ENCODE results near the gene CLDN5. TPM values are rescaled to one million over a fixed set of nuclear protein-coding genes. Genes with fewer than 3 reads are reported as not detected.

Gene CLDN5, protein sequence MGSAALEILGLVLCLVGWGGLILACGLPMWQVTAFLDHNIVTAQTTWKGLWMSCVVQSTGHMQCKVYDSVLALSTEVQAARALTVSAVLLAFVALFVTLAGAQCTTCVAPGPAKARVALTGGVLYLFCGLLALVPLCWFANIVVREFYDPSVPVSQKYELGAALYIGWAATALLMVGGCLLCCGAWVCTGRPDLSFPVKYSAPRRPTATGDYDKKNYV
- 10 to 100 TPM; 24.7 to 68.9 (median 44.7) TPM for polyA plus RNA-seq (ENCODE audit: insufficient read length in 10 of 10)
- long read RNA-seq, donor 1, transcript CLDN5-203 (2 exons, 1,760 nt) = minor isoform, 5 of 111 reads
- long read RNA-seq, donor 1, transcript CLDN5-201 (1 exons, 2,357 nt) = major isoform, 105 of 111 reads
- long read RNA-seq, donor 1, partial matches to known transcripts = 0 of 111 reads
- long read RNA-seq, donor 1, other reads (novel, unspliced or antisense) = 0 of 111 reads
- long read RNA-seq, donor 2, transcript CLDN5-201 (1 exons, 2,357 nt) = major isoform, 80 of 82 reads
- long read RNA-seq, donor 2, partial matches to known transcripts = 0 of 82 reads
- long read RNA-seq, donor 2, other reads (novel, unspliced or antisense) = 0 of 82 reads
- long read RNA-seq, donor 3, partial matches to known transcripts = 0 of 1 reads
- long read RNA-seq, donor 3, other reads (novel, unspliced or antisense) = 0 of 1 reads
- long read RNA-seq, donor 4, transcript CLDN5-201 (1 exons, 2,357 nt) = major isoform, 67 of 67 reads
- long read RNA-seq, donor 4, partial matches to known transcripts = 0 of 67 reads
- long read RNA-seq, donor 4, other reads (novel, unspliced or antisense) = 0 of 67 reads
- long read RNA-seq, donor 5, transcript CLDN5-201 (1 exons, 2,357 nt) = major isoform, 154 of 156 reads
- long read RNA-seq, donor 5, partial matches to known transcripts = 0 of 156 reads
- long read RNA-seq, donor 5, other reads (novel, unspliced or antisense) = 0 of 156 reads
- long read RNA-seq, donor 6, transcript CLDN5-201 (1 exons, 2,357 nt) = major isoform, 121 of 124 reads
- long read RNA-seq, donor 6, partial matches to known transcripts = 0 of 124 reads
- long read RNA-seq, donor 6, other reads (novel, unspliced or antisense) = 0 of 124 reads
- long read RNA-seq, donor 7, transcript CLDN5-201 (1 exons, 2,357 nt) = major isoform, 126 of 128 reads
- long read RNA-seq, donor 7, partial matches to known transcripts = 0 of 128 reads
- long read RNA-seq, donor 7, other reads (novel, unspliced or antisense) = 0 of 128 reads
- long read RNA-seq, donor 8, transcript CLDN5-201 (1 exons, 2,357 nt) = major isoform, 49 of 49 reads
- long read RNA-seq, donor 8, partial matches to known transcripts = 0 of 49 reads
- long read RNA-seq, donor 8, other reads (novel, unspliced or antisense) = 0 of 49 reads
- long read RNA-seq, donor 9, transcript CLDN5-201 (1 exons, 2,357 nt) = major isoform, 16 of 16 reads
- long read RNA-seq, donor 9, partial matches to known transcripts = 0 of 16 reads
- long read RNA-seq, donor 9, other reads (novel, unspliced or antisense) = 0 of 16 reads

DNA sequence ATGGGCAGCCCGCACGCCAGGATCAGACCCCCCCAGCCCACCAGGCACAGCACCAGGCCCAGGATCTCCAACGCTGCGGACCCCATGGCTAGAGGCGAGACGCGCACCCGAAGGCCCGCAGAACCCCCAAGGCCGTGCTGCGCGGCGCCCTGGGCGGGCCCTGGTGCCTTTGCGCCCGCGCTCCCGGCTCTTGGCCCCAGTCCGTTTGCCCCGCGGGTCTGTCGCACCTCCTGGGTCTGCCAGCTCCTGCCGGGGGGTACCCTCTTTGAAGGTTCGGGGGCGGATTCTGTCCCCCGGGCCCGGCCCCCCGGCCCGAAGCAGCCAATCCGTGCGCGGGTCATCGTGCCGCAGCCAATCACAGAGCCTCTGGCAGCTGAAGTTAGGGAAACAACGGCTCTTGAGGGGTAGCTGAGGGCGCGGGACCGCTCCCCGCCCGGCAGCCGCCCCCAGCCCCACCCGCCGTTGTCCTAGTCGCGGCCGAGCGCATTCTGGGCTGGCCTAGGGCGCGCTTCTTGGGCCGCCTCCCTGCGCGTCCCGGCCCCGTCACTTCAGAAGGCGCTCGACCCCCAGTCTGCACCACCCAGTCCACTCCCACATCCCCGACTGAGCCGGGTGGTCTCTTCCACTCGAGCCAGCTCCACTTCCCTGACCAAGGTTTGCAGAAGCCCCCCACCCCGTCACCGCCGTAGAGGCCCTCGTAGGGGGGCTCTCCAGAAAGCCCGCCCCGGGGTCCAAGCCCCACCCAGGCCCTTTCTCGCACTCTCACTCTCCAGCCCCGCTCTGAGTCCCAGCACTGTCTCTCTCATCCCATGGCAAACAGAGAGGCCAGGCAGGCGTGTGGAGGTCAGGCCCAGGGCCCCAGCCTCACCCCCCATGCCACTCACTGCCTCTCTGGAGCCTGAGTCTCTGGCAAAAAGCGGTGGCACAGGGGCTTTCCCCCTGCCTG is at the start of gene CLDN5:
Gene CLDN5, minus strand, starts transcription at position 241 of the 946 bp plus-strand sequence. Its CDS starts 155 bp downstream, at position 86.
- DNase-seq = peak in 2 of 3 donors; percentile 42 to 72

DNA sequence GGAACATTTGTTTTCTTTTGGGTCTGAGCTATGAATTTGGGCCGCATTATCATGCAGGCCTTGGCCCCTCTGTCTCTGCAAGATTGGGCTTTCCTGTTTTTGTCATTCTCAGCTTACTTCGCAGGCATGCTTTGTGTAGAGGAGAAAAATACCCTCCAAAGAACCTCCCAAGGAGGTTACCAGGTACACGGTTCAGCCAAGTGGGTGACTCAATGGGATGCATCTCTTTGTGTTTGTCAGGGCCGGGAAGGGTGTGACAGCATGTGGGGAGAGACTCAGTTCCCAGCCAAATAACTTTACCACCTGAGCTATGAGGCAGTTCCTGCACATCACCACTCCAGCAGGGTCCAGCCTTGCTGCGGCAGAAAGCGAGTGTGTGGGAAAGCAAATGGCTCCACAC is 47.8 kb upstream of the CLDN5 start:
- DNase-seq = no peak

DNA sequence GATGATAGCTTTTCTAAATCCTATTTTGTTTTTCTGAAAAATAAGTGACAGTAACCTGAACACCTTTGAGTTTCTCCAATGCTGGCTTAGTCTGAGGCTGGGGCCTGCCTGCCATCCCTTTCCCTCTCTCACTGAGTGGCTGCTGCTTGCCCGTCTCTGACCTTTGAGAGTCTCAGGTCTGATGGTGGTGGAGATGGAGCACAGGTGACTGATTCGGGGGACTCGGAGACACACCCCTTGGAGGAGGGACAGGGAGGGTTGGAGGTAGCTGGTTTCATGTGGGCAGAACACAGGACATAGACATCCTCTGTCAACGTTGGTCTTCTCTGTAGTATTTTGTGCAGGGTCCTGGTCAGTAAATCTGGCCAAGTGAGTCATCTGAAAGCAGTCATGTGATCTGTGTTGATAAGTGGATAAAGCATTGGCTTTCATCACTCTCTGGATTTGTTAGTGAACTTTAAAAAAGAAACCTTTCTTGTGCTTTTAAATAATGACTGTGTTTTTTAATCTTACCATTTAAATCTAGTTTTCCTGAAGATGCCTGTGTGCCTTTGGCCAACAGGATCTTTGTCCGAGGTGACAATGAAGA is 47.1 kb upstream of the CLDN5 start:
- no peak for DNase-seq

DNA sequence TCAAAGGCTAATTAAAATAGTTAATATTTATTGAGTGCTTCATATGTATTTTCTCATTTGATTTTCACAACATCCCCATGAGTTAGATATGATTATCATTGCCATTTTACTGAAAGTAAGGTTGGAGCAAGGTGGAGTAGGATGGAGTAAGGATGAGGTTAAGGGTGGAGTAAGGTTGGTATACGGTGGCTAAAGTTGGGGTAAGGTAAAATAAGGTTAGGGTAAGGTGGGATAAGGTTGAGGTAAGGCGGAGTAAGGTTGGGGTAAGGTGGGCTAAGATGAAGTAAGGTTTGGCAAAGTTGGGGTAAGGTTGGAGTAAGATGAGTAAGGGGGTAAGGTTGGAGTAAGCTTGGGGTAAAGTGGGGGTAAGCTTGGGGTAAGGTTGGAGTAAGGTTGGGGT is 45.8 kb upstream of the CLDN5 start:
- DNase-seq = no peak

DNA sequence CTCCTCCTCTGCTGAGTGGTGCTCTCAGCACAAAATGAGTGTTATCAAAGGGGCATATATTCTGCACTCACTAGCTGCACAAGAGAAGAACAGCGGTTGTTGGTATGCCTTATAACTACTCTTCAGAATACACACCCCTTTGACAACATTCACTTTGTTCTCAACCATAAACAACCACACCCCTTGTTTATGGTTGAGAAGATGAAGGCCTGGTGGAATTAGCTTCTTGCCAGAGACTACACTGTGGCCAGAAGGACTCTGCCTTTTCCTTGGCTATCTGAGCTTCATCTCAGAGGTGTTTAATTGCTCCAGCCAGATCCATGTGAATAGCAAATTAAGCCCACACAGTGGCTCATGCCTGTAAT is 45.0 kb upstream of the CLDN5 start:
- DNase-seq = no peak

DNA sequence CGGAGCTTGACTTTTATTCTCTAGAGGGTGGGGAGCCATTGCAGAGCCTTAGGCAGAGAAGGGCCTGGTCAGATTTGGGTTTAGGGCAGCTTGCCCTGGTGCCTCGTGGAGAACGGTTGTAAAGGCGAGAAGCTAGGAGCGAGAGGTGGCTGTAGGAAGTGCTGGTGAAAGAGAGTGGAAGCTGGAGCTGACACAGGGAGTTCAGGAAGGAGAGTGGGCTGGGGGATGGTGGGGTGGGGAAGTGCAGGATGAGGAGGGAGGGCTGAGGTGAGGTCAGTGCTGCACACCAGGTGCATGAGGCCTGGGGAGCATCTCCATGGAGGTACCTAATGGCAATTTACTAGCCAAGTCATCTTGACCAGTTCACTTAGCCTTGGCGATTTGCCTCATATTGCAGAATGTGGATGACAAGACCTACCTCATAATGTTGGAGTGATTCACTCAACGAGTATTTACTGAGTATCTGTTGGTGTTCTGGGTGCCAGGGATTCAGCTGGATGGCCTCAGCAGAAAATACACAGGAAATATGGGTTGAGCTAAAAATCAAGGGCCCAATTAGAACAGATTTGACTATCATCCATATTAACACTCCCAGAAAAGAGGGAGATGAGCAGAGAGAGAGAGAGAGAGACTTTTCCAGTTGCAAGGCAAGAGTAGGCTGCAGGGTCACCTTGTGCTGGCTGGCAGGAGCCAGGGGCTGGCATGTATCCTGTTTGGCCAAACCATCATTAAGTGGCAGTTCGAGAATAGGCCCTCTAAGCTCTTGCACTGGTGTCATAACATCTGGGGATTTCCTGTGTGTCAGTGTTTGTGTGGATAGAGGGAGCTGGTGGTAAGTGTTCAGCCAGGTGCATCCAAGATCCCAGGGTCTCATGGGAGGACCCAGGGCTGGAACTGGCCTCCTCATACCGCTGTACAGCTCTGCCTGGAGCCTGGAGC is 44.4 kb upstream of the CLDN5 start:
- peak in 1 of 3 donors; percentile 33 for DNase-seq

DNA sequence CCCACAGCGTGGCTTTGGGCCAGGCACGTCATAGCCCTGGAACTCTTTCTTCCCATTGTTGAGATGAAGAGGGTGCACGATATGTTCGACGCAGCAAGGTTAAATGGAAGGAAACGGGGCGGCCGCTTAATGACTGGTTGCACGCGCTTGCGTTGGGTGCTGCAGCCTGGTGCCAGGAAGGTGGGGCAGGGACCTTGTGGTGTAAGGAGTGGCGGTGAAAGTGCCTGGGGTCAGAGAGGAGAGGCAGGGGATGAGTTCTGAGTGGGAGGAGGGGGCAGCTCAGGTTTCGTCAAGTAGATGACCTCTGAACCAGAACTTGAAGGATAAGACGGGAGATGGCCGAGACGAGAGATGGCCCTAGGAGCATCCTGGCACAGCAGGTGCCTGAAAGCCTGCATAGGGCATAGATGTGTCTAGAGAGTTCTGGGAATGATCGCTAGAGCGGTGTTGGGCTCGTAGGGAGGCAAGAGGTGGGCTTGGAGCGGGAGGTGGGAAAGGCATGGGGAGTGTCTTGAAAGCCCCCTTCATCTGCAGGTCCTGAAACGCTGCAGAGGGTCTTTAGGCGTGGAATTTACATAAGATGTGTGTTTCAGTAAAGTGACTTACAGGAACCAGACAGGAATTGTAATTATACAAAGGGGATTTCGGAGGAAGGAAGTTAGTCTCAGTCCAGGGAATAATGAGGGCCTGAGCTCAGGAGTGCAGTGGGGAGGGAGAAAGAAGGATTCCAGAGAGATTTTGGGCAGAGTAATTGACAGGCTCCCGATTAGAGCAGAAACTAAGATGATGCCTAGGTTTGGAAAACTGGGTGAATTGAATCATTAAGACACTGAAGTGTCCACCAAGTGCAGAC is 43.2 kb upstream of the CLDN5 start:
- no peak for DNase-seq

DNA sequence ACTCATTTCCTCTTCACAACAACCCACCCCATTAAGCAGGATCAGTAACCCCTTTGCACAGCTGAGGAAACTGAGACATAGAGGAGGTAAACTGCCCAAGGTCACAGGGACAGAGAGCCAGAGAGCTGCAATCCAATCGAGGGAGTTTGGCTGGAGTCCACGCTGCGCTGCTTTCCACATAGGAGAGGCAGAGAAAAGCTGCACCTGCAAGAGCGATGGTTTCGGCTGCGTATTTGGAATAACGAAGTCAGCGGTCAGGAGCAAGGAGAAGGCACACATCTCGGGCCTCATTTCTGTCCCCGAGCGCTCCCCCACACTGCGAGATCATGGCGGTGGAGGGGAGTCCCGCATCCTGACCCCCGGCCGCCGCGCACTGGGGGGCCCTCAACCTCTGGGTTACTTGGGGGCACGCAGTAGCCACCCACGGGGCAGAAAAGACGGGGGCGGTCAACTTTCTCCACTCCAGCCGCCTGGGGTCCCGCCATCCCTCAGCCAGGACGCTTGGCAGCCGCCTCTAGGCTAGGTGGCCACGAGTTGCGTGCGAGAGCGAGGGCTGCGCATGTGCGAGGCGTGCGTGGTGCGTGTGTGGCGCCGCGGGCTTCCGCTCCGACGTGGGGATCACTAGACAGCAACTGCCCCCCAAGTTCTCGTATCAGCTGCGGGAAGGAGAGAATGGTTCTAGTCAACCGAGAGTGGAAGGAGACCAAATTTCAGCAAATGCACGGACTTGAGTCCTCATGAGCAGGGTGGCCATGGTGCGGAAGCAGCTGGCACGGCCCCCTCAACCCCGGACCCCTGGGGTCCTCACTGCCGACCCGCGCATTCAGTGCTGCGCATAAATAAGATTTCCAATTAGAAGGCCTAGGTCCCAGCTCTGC is 42.3 kb upstream of the CLDN5 start:
- DNase-seq = no peak

DNA sequence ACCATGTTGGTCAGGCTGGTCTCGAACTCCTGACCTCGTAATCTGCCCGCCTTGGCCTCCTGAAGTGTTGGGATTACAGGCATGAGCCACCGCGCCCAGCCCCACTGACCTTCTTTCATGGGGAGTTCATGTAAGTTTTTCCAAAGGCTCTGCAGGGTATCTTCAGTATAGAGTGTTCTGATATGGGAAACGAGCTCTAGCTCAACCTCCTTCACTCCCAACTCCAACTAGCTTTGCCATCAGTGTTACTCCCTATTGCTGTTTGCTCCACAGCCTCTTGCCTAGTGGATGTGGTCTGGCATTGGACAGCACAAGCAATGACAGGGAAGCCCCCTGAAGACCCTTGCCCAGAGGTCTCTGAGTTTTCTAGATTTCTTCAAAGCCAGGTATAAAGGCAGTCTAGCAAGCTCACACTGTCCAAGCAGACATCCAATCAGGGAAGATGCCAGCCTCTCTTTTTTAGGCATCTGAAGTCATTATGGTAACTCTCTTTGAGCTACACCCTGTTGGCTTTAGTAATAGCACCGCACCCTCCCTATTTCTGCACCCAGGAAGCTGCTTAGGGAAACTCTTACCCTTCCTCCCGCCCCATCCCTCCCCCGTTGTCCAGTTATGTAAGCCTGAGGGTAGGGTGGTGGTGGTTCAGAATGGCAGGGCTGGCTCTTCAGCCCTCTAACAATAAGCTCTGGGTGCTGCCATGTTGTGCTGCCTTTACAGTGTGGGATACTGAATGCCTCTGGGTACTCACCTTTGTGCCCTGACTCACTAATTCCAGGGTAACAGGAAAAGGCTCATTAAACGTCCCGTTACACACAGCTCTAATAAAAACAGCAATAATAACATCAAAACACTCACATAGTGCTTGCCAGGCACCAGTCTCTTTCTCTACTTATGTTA is 41.4 kb upstream of the CLDN5 start:
- no peak for DNase-seq

DNA sequence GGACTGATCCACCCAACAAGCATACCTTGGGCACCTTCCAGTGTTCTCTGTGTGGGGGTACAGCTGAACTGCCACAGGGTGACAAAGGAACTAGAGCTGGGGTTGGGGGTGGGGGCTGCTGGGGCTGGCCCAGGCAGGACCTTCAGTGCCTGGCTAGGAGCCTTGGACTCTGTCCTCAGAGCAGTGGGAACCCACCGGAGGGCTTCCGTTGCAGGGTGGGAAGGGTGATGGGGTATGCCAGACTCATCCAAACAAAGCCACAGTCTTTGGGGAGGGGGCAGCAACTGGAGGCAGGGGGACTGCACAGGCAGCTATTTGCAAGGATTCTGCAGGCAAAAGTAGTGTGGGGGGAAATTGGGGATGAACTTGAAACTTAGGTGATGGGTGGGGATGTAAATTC is 35.7 kb upstream of the CLDN5 start:
- DNase-seq = no peak

DNA sequence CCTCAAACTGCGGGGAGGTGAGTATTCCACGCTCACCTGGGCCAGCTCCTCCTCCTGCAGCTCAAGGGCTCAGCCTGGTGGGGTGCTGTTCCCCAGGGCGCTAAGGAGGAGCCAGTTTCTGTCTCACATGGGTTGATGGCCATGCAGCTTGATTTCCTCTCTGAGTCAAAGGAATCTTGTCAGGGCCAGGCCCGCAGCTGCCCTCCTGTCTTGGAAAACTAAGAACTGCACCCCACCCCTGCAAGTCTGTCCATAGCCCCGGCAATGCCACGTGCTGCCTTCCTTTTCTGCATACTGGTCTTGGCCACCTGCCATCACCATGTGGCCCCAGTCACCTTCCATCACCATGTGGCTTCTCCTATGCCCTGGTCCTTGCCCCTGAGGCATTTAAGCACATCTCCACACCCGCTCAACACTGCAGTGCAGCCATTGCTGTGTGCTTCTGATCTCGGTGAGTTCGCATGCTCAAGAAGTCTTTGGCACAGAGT is 35.2 kb upstream of the CLDN5 start:
- no peak for DNase-seq

DNA sequence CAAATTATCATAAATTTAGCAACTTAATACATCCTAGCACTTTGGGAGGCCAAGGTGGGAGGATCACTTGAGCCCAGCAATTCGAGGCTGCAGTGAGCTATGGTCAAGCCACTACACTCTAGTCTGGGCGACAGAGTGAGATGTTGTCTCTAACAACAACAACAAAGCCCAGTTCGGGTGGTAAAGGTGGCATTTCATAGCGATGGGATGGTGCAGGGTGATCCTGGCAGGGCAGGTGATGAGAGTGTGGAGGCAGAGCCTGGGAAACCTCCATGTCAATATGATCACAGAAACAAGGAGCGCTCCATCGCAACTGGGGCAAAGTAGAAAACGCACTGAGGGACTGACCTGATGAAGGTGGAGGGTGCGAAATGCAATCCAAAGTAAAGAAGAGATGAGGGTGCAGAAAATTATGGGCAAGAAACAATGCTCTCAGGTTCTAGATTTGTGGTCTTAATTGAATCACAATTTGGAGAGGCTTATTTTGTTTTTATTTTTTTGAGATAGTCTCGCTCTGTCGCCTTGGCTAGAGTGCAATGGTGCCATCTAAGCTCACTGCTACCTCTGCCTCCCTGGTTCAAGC is 32.8 kb upstream of the CLDN5 start:
- DNase-seq = no peak

DNA sequence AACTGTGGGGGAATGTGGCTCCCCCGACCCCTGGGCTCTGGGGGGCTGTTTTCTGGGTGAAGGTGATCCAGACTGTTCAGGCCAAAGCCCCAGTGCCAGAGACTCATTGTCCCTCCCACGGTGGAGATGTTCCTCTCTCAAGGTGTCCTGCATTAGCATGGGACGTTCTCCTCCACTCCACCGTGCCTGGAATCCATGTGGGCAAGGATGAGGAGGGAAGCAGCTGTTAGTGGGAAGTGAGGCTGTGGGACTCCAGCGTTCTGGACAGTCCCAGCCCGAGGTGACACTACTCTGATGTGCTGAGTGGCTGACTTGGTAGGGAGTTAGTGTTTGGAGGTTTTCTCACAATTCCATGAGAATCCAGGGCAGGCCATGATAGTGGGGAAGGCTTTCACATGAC is 31.4 kb upstream of the CLDN5 start:
- DNase-seq = no peak

DNA sequence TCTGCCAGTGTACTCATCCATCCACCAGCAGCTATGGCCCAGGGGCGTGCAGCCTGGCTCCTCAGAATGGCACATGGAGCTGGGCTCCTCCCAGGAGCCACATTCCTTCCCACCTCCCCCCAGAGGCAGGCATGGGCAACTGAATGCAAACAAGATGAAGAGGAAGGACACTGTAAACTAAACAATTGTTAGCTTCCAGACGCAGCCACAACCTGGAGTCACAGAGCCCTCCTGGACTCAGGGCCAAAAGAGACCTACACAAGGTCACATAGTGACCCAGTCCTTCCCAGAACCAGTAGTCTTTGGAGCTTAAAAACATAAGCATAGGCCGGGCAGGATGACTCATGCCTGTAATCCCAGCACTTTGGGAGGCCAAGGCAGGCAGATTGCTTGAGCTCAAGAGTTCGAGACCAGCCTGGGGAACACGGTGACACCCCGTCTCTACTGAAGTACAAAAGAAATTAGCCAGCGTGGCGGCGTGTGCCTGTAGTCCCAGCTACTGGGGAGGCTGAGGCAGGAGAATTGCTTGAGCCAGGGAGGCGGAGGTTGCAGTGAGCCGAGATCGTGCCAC is 30.7 kb upstream of the CLDN5 start:
- no peak for DNase-seq

DNA sequence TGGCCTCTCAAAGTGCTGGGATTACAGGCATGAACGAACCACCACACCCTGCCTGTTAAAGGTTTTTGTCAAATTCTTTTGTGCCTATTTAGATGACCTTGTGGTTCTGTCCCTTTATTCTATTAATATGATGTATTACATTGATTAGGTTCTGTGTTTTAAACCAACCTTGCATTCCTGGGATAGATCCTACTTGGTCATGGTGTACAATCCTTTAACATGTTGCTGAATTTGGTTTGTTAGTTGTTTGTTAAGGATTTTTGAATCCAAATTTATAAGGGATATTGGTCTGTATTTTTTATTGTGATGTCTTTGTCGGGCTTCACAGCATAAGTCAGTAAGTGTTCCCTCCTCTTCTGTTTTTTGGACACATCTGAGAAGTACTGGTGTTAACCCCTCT is 29.0 kb upstream of the CLDN5 start:
- no peak for DNase-seq
